Loucy (cell line): Measurements from ENCODE around the gene TRPM6.

Source experiments
- EZH2phosphoT487 ChIP-seq: fragments of 200-600 bp; IDR thresholded peaks from 2 replicates; pipeline ENCODE4 v1.6.1; 2018; ENCODE audit warnings: antibody characterized with exemption, mild to moderate bottlenecking, moderate library complexity, borderline replicate concordance
- TF ChIP-seq, protein P1 (sequence below): fragments of 200-600 bp; sonication (generic); conservative IDR thresholded peaks from 2 replicates; pipeline ENCODE4 v1.5.1; 2014; ENCODE audit warnings: mild to moderate bottlenecking, antibody characterized with exemption, low read length

DNA sequence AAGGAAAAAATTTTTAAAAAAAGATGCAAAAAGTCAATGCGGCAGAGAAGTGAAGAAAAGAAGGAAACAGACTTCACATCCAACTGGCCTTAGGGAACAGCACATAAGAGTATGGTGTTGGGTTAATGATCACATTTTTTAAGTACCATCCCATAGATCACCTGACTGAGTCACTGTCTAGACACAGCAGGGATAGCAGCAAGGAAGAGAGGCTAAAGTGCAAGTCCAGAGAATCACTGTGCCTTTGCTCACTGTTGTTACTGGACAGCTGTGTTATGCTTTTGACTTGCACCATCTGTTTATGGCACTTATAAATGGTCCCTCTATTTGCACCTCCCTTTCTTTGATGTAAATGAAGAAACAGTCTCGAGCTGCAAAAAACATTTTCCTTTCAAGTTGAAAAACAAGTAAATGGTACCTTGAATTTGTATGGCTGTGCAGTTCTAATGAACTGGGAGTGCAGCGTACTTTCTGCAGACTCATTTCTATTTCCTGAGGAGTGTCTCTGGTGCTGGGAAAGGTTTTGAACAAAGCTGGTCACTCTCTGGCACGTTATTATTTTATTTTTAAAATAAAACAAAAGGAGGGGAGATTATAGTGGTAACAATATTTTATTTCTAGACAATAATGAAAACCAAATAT is 84.2 kb downstream of the TRPM6 start:
- TF ChIP-seq, protein P1, sequence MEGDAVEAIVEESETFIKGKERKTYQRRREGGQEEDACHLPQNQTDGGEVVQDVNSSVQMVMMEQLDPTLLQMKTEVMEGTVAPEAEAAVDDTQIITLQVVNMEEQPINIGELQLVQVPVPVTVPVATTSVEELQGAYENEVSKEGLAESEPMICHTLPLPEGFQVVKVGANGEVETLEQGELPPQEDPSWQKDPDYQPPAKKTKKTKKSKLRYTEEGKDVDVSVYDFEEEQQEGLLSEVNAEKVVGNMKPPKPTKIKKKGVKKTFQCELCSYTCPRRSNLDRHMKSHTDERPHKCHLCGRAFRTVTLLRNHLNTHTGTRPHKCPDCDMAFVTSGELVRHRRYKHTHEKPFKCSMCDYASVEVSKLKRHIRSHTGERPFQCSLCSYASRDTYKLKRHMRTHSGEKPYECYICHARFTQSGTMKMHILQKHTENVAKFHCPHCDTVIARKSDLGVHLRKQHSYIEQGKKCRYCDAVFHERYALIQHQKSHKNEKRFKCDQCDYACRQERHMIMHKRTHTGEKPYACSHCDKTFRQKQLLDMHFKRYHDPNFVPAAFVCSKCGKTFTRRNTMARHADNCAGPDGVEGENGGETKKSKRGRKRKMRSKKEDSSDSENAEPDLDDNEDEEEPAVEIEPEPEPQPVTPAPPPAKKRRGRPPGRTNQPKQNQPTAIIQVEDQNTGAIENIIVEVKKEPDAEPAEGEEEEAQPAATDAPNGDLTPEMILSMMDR, result no peak
- TF ChIP-seq EZH2phosphoT487, result no peak
